Measurements from ENCODE around the gene VDAC2. TPM values are rescaled to one million over a fixed set of nuclear protein-coding genes. Genes with fewer than 3 reads are reported as not detected.
"Not testable (repeated sequence)": the region's sequence is repeated elsewhere in the genome, so short reads cannot be mapped to it uniquely, and the experiment has no call there.

The VDAC2 gene
- polyA plus RNA-seq, 1 experiment: 201 TPM

- DNase-seq (ENCODE audit: low read depth, low spot score): no peak
Measured at GRCh38 chr10:75180592-75180991, 30.0 kb upstream of the VDAC2 start.

GRCh38 chr10:75181073-75181472 is 29.5 kb upstream of the VDAC2 start:
- ChIA-PET POLR2A (interaction anchor here (0.7 kb wide), 1 partner anchor 33 kb away, joined by 6 read pairs; no protein-coding TSS in a partner anchor), CTCF (interaction anchor here (1.3 kb wide), 1 partner anchor 55 kb away, joined by 3 read pairs; the partner anchor contains the start of gene COMTD1)
- TF ChIP-seq CTCF (IDR thresholded peaks at IDR 0.05; ENCODE audit: low read depth, low read length): no peak
- Histone ChIP-seq H3K27me3 (ENCODE audit: control insufficient read depth, insufficient read depth, low read length) (no peaks in the 10 kb centered on the region), H3K4me3 (ENCODE audit: low read depth, low read length) (no peak overlapping the region), H3K27ac (ENCODE audit: low read depth, low read length) (no peak overlapping the region), H3K9me3 (ENCODE audit: control insufficient read depth, insufficient read depth, low read length) (no peaks in the 10 kb centered on the region)
- DNase-seq (ENCODE audit: low read depth, low spot score): no peak

More at GRCh38 chr10:75180592-75180991, 30.0 kb upstream of the VDAC2 start:
- POLR2A ChIA-PET: interaction anchor here (0.7 kb wide), 1 partner anchor 33 kb away, joined by 6 read pairs; no protein-coding TSS in a partner anchor
- TF ChIP-seq CTCF (IDR thresholded peaks at IDR 0.05; ENCODE audit: low read depth, low read length): no peak
- H3K9me3 ChIP-seq (ENCODE audit: control insufficient read depth, insufficient read depth, low read length): no peaks in the 10 kb centered on the region
- CTCF ChIA-PET: interaction anchor here (1.3 kb wide), 1 partner anchor 55 kb away, joined by 3 read pairs; the partner anchor contains the start of gene COMTD1
- no peak overlapping the region for H3K27ac ChIP-seq (ENCODE audit: low read depth, low read length)
- H3K4me3 ChIP-seq (ENCODE audit: low read depth, low read length): no peak overlapping the region
- no peaks in the 10 kb centered on the region for H3K27me3 ChIP-seq (ENCODE audit: control insufficient read depth, insufficient read depth, low read length)

DNA sequence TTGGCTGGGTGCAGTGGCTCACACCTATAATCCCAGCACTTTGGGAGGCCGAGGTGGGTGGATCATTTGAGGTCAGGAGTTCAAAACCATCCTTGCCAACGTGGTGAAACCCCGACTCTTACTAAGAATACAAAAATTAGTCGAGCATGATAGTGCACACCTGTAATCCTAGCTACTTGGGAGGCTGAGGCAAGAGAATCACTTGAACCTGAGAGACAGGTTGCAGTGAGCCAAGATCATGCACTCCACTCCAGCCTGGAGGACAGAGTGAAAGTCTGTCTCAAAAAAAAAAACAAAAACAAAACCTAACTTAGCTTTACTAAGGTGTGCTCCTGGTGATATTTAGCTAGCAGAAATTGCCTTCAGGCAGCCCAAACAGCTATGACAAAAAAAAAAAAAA is 24.3 kb upstream of the VDAC2 start:
- POLR2A ChIA-PET: interaction anchor here (0.6 to 1.1 kb wide), 2 partner anchors 39 to 44 kb away, joined by 3 to 4 read pairs; no protein-coding TSS in a partner anchor
- no peak for TF ChIP-seq CTCF (IDR thresholded peaks at IDR 0.05; ENCODE audit: low read depth, low read length)

DNA sequence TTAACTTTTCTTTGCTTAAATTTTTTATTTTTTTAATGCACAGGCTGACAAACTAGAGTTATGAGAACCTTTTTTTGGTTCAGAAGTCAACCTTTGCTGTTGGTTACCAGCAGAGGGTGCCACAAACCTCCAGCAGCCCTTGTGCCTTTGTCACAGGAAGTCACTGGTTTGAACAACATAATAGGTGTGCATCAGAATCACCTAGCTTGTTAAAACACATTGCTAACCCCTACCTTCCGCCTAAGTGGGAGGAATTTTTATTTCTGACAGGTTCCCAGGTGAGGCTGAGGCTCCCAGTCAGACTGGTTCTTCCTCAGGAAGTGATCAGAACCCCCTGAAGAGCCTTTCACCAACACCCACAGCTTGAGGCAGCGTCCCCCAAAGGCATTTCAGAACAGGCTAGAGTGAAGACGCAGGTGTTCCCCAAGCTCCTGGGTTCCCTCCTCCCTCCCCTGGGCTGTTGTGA is 22.6 kb upstream of the VDAC2 start:
- peak; percentile 77 for TF ChIP-seq CTCF (IDR thresholded peaks at IDR 0.05; ENCODE audit: low read depth, low read length)
- CTCF ChIA-PET: interaction anchor here (0.6 to 1.7 kb wide), 14 partner anchors 10 to 334 kb away, joined by 3 to 14 read pairs (median 4); partner anchors contain the start of genes COMTD1 and SAMD8
- Histone ChIP-seq H3K4me3 (ENCODE audit: low read depth, low read length) (no peak overlapping the region), H3K27me3 (ENCODE audit: control insufficient read depth, insufficient read depth, low read length) (no peaks in the 10 kb centered on the region), H3K9me3 (ENCODE audit: control insufficient read depth, insufficient read depth, low read length) (no peaks in the 10 kb centered on the region), H3K27ac (ENCODE audit: low read depth, low read length) (no peak overlapping the region)
- POLR2A ChIA-PET: interaction anchor here (0.6 to 0.8 kb wide), 3 partner anchors 16 to 23 kb away, joined by 3 to 6 read pairs (median 3); partner anchors contain the start of gene VDAC2
- no peak for DNase-seq (ENCODE audit: low read depth, low spot score)

More for the DNA sequence above, 24.3 kb upstream of the VDAC2 start:
- DNase-seq (ENCODE audit: low read depth, low spot score): no peak
- Histone ChIP-seq H3K27me3 (ENCODE audit: control insufficient read depth, insufficient read depth, low read length) (no peaks in the 10 kb centered on the region), H3K4me3 (ENCODE audit: low read depth, low read length) (no peak overlapping the region), H3K27ac (ENCODE audit: low read depth, low read length) (no peak overlapping the region), H3K9me3 (ENCODE audit: control insufficient read depth, insufficient read depth, low read length) (no peaks in the 10 kb centered on the region)
- CTCF ChIA-PET: interaction anchor here (0.6 to 1.1 kb wide), 3 partner anchors 19 to 171 kb away, joined by 3 to 13 read pairs (median 3); no protein-coding TSS in a partner anchor

GRCh38 chr10:75188522-75188921 is 22.1 kb upstream of the VDAC2 start:
- ChIA-PET POLR2A (interaction anchor here (0.8 kb wide), 1 partner anchor 22 kb away, joined by 6 read pairs; the partner anchor contains the start of gene VDAC2), CTCF (interaction anchor here (0.6 to 1.7 kb wide), 12 partner anchors 10 to 77 kb away, joined by 3 to 14 read pairs (median 4); partner anchors contain the start of genes COMTD1 and SAMD8)
- H3K27me3 ChIP-seq (ENCODE audit: control insufficient read depth, insufficient read depth, low read length); H3K27ac ChIP-seq (ENCODE audit: low read depth, low read length); DNase-seq (ENCODE audit: low read depth, low spot score); H3K4me3 ChIP-seq (ENCODE audit: low read depth, low read length); H3K9me3 ChIP-seq (ENCODE audit: control insufficient read depth, insufficient read depth, low read length): not testable (repeated sequence)
